GM18861 (cell line): ENCODE measurements around the gene EFCAB14.
"Not testable (repeated sequence)": the region's sequence is repeated elsewhere in the genome, so short reads cannot be mapped to it uniquely, and the experiment has no call there.

Experiments used
- ATAC-seq: cut with Tn5 transposase; IDR thresholded peaks from one replicate; pipeline ENCODE4 v1.9.1; 2021; ENCODE audit not compliant: unreplicated experiment

Gene EFCAB14

GRCh38 chr1:46655848-46656247 is 63.1 kb downstream of the EFCAB14 start:
- no peak for ATAC-seq

DNA sequence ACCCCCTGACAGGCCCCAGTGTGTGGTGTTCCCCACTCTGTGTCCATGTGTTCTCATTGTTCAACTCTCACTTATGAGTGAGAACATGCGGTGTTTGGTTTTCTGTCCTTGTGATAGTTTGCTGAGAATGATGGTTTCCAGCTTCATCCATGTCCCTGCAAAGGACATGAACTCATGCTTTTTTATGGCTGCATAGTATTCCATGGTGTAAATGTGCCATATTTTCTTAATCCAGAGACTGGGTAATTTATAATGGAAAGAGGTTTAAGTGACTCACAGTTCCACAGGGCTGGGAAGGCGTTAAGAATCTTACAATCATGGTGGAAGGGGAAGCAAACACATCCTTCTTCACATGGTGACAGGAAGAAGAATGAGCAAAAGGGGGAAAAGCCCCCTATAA is 64.2 kb downstream of the EFCAB14 start:
- not testable (repeated sequence) for ATAC-seq

- no peak for ATAC-seq
These were observed 64.9 kb downstream of the EFCAB14 start for GRCh38 chr1:46654012-46654411.

- no peak for ATAC-seq
These were observed 65.4 kb downstream of the EFCAB14 start for GRCh38 chr1:46653405-46653958.

- no peak for ATAC-seq
These were observed 66.4 kb downstream of the EFCAB14 start for GRCh38 chr1:46652321-46653100.

DNA sequence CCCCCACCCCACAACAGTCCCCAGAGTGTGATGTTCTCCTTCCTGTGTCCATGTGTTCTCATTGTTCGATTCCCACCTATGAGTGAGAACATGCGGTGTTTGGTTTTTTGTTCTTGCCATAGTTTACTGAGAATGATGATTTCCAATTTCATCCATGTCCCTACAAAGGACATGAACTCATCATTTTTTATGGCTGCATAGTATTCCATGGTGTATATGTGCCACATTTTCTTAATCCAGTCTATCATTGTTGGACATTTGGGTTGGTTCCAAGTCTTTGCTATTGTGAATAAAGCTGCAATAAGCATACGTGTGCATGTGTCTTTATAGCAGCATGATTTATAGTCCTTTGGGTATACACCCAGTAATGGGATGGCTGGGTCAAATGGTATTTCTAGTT is 67.8 kb downstream of the EFCAB14 start:
- ATAC-seq, result not testable (repeated sequence)

- no peak for ATAC-seq
These were observed 68.4 kb downstream of the EFCAB14 start for GRCh38 chr1:46650491-46650890.

DNA sequence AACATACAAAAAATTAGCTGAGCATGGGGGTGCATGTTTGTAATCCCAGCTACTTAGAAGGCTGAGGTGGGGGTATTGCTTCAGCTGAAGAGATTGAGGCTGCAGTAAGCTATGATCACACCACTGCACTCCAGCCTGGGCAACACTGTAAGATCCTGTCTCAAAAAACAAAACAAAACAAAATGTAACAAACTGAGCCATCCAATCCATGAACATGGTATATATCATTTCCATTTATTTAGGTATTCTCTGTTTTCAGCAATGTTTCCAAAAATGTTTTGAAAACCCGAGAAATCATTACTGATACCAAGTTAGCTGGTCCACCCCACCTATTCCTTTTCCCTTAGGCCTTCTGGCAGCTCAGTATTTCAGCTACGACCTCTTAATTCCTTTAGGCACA is 69.2 kb downstream of the EFCAB14 start:
- ATAC-seq, result no peak

DNA sequence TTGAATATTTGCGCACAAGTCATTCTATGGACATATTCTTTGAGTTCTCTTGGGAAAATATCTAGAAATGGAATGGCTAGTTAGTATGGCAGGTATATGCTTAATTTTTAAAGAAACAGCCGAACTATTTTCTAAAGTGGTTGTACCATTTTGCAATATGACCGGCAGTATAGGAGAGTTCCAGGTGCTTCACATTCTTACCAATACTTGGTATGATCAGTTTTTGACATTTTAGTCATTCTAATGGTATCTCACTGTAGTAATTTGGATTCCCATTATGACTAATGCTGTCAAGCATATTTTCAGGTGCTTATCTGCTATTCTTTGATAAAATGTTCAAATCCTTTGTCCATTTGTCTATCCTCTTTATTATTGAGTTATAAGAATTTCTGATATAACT is 71.3 kb downstream of the EFCAB14 start:
- no peak for ATAC-seq

DNA sequence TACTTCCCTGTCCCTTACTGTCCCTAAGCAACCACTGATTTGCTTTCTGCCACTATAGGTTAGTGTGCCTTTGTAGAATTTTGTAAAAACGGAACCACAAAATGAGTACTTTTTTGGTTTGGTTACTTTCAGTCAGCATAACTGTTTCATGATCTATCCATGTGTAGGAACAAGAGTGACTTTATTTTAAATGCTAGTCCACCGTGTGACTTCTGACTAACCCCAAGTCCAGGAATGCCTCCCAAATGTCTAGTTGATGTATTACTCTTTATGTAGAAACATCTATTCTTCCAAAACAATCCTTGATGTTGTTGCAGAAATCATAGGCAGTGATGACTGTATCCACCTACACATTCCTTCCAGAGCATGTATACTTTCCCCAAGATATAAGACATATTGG is 72.1 kb downstream of the EFCAB14 start:
- no peak for ATAC-seq

- no peak for ATAC-seq
These were observed 72.6 kb downstream of the EFCAB14 start for GRCh38 chr1:46646331-46646730.

- no peak for ATAC-seq
These were observed 73.1 kb downstream of the EFCAB14 start for GRCh38 chr1:46645815-46646214.

GRCh38 chr1:46643368-46643775 is 75.5 kb downstream of the EFCAB14 start:
- ATAC-seq, result no peak

DNA sequence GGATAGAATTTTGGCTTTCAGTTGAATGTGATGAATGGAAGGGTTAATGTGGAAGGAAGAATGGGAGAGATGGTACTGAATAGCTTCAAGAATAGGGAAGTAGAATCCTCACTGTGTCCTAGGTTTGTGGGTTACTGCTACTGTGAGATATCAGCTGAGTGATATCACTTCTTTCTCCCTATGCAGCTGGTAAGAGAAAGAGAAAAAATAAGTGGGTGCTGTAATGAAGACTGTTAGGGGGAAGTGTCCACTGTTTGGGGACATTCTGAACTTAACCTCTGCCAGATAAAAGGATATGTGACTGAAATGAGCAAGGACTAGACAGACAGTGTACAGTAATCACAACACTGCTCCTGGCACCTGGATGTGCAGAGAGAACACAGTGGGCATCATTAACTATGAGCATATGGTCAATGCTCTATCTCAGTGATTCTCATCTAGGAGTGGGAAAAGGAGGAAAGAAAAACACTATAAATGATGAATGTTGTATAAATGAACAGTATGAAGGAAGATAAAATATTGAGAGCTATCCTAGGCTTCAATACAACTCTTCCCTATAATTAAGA is 76.7 kb downstream of the EFCAB14 start:
- no peak for ATAC-seq

DNA sequence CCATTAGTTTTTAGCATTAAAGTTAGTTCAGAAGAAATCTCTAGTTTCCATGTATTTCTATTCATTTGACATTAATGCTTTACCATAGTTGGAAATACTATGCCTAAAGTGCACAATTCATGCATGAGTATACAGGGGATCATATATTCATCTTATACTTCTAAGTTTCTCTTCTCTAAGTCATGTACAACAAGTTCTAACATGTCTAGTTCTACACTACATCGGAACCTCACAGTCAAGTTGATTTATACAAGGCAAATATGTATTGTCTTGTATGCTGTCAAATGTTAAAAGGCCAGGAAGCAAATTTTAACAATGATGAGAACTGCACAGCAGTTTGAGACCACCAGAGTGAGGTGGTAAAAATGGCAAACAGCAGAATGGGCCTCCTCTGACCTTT is 79.4 kb downstream of the EFCAB14 start:
- ATAC-seq, result no peak

GRCh38 chr1:46638921-46639320 is 80.0 kb downstream of the EFCAB14 start:
- ATAC-seq, result no peak

- no peak for ATAC-seq
These were observed 81.3 kb downstream of the EFCAB14 start for GRCh38 chr1:46637444-46638083.

DNA sequence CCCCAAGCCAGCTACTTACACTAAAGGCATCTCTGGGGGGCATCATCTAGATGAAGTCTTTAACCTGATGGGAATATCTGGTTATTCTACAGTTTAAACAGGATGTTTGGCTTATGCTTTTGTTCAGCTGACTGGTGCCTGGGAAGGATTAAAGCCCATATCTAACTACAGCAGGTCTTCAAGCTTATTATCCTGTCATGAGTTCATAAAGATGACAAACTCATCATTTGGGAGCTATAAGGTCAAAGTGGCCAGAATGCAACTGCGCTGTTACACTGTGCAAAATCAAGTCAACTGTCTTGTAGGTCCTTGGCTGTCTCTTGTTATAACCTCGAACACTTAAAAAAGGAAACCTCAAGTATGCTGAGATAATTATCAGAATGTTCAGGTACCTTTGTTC is 83.7 kb downstream of the EFCAB14 start:
- ATAC-seq, result no peak

- ATAC-seq, result no peak
These were observed 88.2 kb downstream of the EFCAB14 start for GRCh38 chr1:46630719-46631118.
